Tibial artery (tissue), 4 donors: ENCODE results near the gene SETMAR.

ENCODE experiments used
- DNase-seq, 2 donors: peaks; one replicate each; pipeline ENCODE4 v3.0.0-alpha.2; 2019
- H3K27ac ChIP-seq, 2 donors: fragments of 200-600 bp; sonication (generic) in 1 of 2; 1 replicate in 1 of 2; 2 replicates in 1 of 2; pipeline ENCODE4 v1.5.1; 2018 to 2019; ENCODE audit warnings: mild to moderate bottlenecking in 1 of 2
- H3K27me3 ChIP-seq, 2 donors: fragments of 200-600 bp; sonication (generic) in 1 of 2; one replicate each; pipeline versions ENCODE4 v1.5.1 to v1.6.0; 2016 to 2019
- H3K36me3 ChIP-seq, 3 donors: fragments of 200-600 bp; sonication (generic) in 2 of 3; one replicate each; pipeline ENCODE4 v1.5.1; 2016 to 2019; ENCODE audit warnings: mild to moderate bottlenecking in 2 of 3
- H3K4me1 ChIP-seq, 4 donors: fragments of 200-600 bp; sonication (generic) in 2 of 4; 1 replicate in 3 of 4; 2 replicates in 1 of 4; pipeline ENCODE4 v1.5.1; 2016 to 2019
- H3K4me3 ChIP-seq, 2 donors: fragments of 200-600 bp; sonication (generic) in 1 of 2; 1 replicate in 1 of 2; 2 replicates in 1 of 2; pipeline ENCODE4 v1.5.1; 2018 to 2019; ENCODE audit warnings: mild to moderate bottlenecking in 2 of 2
- H3K9me3 ChIP-seq, 3 donors: fragments of 200-600 bp; sonication (generic) in 1 of 3; one replicate each; pipeline ENCODE4 v1.5.1; 2016 to 2019
- intact Hi-C: fragments of 100-400 bp; cut with DNase I; formaldehyde crosslinking; loops from one replicate; pipeline ENCODE4 v1.15.0; 2023; ENCODE audit warnings: low total_unique reads
- TF ChIP-seq, protein P1 (sequence below), 2 experiments: fragments of 200-600 bp in 1 of 2; fragments of 450-650 bp in 1 of 2; IDR thresholded peaks; one replicate each; pipeline ENCODE4 v1.5.1; 2017 to 2019; ENCODE audit warnings: antibody characterized with exemption in 2 of 2, mild to moderate bottlenecking in 1 of 2, moderate library complexity in 1 of 2

Gene SETMAR

DNA sequence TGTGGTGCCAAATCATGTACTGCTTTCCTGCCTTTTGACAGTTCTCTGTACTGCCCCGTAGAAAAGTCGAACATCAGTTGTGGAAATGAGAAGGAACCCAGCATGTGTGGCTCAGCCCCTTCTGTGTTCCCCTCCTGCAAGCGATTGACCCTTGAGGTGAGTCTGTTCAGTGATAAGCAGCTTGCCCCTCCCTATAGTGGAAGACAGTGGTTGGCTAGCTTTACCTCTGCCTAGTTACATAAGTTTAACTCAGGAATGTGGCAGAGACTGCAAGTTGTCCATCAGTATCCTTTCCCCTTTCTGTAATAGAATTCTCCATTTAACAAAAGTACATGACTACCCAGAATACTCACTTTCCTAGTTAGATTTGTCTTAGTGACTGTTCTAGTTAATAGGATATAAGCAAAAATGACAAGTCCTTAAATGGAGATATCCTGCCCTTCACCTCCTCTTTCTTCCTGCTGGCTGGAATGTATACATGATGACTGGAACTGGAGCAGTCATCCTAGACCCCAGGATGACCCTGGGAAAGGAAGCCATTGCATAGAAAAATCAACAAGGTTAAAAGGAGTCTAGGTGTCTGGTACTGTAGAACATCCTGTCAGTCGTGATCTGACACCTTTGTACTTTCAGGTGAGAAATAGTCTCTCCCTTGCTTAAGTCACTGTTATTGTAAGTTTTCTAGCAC lies 10.6 kb downstream of the SETMAR start:
- DNase-seq, result no peak
- Histone ChIP-seq H3K4me3 (no peak overlapping the region), H3K27me3 (no peaks in the 10 kb centered on the region), H3K36me3 (peaks cover 36 to 64% (median 52%) of the 10 kb centered on the region in 3 donors), H3K27ac (no peak overlapping the region), H3K4me1 (peaks cover 0 to 33% (median 13%) of the 10 kb centered on the region in 4 donors), H3K9me3 (no peaks in the 10 kb centered on the region)
- TF ChIP-seq, protein P1, sequence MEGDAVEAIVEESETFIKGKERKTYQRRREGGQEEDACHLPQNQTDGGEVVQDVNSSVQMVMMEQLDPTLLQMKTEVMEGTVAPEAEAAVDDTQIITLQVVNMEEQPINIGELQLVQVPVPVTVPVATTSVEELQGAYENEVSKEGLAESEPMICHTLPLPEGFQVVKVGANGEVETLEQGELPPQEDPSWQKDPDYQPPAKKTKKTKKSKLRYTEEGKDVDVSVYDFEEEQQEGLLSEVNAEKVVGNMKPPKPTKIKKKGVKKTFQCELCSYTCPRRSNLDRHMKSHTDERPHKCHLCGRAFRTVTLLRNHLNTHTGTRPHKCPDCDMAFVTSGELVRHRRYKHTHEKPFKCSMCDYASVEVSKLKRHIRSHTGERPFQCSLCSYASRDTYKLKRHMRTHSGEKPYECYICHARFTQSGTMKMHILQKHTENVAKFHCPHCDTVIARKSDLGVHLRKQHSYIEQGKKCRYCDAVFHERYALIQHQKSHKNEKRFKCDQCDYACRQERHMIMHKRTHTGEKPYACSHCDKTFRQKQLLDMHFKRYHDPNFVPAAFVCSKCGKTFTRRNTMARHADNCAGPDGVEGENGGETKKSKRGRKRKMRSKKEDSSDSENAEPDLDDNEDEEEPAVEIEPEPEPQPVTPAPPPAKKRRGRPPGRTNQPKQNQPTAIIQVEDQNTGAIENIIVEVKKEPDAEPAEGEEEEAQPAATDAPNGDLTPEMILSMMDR (IDR thresholded peaks at IDR 0.05), result no peak
- intact Hi-C loops, result no loop called here

- peaks cover 36 to 67% (median 52%) of the 10 kb centered on the region in 3 donors for H3K36me3 ChIP-seq
- H3K4me3 ChIP-seq, result no peak overlapping the region
- peaks cover 0 to 31% (median 4%) of the 10 kb centered on the region in 4 donors for H3K4me1 ChIP-seq
- no peaks in the 10 kb centered on the region for H3K27me3 ChIP-seq
- no peak overlapping the region for H3K27ac ChIP-seq
- DNase-seq, result no peak
- intact Hi-C loops, result no loop called here
- TF ChIP-seq, protein P1 (IDR thresholded peaks at IDR 0.05), result no peak
- H3K9me3 ChIP-seq, result no peaks in the 10 kb centered on the region
Observed at GRCh38 chr3:4314688-4315087, 11.5 kb downstream of the SETMAR start.

DNA sequence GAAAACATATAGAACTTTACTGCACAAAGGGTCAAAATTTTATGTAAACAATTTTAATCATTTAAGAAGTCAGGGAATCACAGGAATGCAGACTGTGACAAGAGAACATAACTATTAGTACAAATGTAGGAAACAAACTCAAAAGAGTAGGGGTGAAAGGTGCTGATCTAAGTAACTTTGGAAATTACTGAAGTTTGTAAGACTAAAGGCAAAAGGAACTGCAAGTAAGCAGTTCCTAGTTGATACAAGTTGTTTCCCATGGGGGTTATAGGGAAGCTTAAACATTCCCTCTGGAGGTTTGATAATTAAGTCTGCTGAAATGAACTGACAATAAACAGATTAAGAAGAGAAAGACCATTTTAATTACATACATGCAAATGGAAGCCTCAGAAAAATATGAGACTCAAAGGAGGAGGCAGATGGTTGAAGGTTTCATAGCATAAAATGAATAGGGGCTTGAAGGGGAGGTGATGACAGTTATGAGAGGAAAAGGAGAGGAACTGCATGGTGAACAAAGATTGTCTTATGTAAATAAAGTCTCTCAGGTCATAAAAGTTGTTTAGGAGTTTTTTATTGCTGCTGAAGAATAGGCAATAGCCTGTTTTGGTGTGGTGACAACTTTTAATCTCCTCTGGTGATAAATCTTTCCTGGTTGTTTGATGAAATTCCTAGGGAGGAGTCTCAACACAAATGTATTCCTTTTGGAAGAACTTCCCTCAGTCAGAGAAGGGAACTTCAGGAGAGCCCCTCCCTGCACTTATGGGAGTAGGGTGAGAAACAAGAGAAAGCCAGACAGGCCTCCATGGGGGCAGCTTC lies 17.1 kb downstream of the SETMAR start:
- TF ChIP-seq, protein P1 (IDR thresholded peaks at IDR 0.05), result no peak
- Histone ChIP-seq H3K4me3 (no peak overlapping the region), H3K27ac (peak overlapping the region; percentile 32 to 35), H3K36me3 (peaks cover 22 to 39% (median 23%) of the 10 kb centered on the region in 3 donors), H3K27me3 (no peaks in the 10 kb centered on the region), H3K9me3 (no peaks in the 10 kb centered on the region), H3K4me1 (peaks cover 0 to 50% (median 18%) of the 10 kb centered on the region in 4 donors)
- no peak for DNase-seq
- intact Hi-C loops, result no loop called here

- H3K27ac ChIP-seq, result peak overlapping the region; percentile 2 to 42
- TF ChIP-seq, protein P1 (IDR thresholded peaks at IDR 0.05), result no peak
- peaks cover 8 to 25% (median 9%) of the 10 kb centered on the region in 3 donors for H3K36me3 ChIP-seq
- DNase-seq, result no peak
- intact Hi-C loops, result no loop called here
- H3K4me3 ChIP-seq, result no peak overlapping the region
- H3K9me3 ChIP-seq, result no peaks in the 10 kb centered on the region
- H3K27me3 ChIP-seq, result no peaks in the 10 kb centered on the region
- peaks cover 0 to 64% (median 27%) of the 10 kb centered on the region in 4 donors for H3K4me1 ChIP-seq
Observed at GRCh38 chr3:4321732-4322131, 18.6 kb downstream of the SETMAR start.

DNA sequence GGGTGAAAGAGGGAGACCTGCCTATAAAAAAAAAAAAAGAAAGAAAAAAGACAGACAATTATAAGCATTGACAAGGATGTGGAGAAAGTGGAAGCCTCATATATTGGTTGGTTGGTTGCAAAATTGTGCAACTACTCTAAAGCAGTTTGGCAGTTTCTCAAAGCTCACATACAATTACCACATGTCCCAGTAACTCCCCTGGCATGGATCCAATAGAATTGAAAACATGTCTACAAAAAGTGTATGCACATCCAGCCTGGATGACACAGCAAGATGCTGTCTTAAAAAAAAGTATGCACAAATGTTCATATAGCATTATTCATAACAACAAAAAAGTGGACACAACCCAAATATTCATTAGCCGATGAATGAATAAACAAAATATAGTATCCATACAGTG lies 19.5 kb downstream of the SETMAR start:
- Histone ChIP-seq H3K36me3 (peaks cover 0 to 16% (median 0%) of the 10 kb centered on the region in 3 donors), H3K27ac (peak overlapping the region; percentile 45 to 47), H3K4me1 (peaks cover 0 to 69% (median 30%) of the 10 kb centered on the region in 4 donors), H3K4me3 (no peak overlapping the region), H3K9me3 (no peaks in the 10 kb centered on the region), H3K27me3 (no peaks in the 10 kb centered on the region)
- intact Hi-C loops, result no loop called here
- TF ChIP-seq, protein P1 (IDR thresholded peaks at IDR 0.05), result no peak
- DNase-seq, result no peak
